GM18867 (cell line): ENCODE results near the gene LRCH1.

ENCODE experiments used
- ATAC-seq: cut with Tn5 transposase; IDR thresholded peaks from one replicate; pipeline ENCODE4 v1.9.1; 2021; ENCODE audit warnings: mild to moderate bottlenecking, moderate library complexity; ENCODE audit not compliant: unreplicated experiment

Gene LRCH1

GRCh38 chr13:46659413-46660065, 106.6 kb downstream of the LRCH1 start:
- ATAC-seq, result no peak

- ATAC-seq, result no peak
Measured at GRCh38 chr13:46660416-46660815, 107.4 kb downstream of the LRCH1 start.

- no peak for ATAC-seq
Measured at GRCh38 chr13:46660857-46661256, 107.9 kb downstream of the LRCH1 start.

DNA sequence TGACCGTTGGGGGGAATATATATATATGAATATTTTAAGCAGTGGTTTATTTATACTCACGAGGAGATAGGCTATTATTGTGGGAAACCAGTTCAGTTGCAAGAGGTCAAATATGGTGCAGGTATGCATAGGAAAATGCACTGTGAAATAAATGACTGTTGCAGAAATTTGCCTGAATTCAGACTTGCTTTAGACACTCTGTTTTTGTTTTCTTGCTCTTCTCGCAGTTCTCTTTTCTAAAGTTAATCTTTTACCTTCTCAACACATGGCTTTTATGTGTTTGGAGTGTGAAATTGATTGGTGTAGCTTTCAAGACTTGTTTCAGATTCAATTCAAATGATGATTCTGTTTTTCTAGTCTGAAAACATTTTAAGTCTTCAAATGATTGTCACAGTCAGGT, 109.7 kb downstream of the LRCH1 start:
- ATAC-seq, result peak; percentile 68

DNA sequence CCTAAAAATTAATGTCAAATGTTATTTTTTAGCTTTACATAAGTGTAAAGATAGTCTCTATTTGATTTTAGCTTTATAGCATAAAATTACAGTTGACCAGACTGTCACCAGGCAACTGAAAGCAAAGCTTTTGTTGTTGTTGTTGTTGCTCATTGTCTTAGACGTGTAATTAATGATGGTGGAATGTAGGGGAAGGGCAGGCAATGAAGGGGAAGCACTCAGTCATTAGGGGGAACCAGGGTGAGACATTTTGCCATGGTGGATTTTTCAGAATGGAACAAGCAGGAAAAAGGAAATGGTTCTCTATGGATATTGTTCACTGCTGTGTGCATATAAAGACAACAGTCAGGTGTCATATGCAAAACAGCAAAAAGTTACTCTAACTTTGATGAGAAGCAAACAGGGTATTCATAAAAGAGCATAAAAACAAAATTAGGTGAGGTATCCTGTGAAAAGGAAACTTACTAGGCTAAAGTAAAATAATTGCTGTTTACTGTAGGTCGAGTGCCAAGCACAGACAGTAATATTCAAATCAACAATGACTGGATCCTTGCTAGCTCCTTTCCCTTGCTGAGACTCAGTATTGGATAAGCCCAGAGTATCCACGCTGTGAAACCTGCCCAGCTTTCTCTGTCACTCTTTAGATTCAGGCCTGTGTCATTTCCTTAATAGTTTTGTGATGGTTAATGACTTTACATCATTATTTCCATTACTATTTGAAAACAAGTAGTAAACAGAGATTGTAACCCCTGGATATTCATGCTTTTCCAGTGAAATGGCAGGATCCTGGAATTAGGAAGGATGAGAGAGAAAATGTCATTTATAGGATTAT, 110.5 kb downstream of the LRCH1 start:
- ATAC-seq, result no peak

GRCh38 chr13:46664195-46664594, 111.2 kb downstream of the LRCH1 start:
- ATAC-seq, result no peak

GRCh38 chr13:46665248-46665632, 112.3 kb downstream of the LRCH1 start:
- ATAC-seq, result no peak

- ATAC-seq, result no peak
Measured at GRCh38 chr13:46665633-46666482, 112.9 kb downstream of the LRCH1 start.

DNA sequence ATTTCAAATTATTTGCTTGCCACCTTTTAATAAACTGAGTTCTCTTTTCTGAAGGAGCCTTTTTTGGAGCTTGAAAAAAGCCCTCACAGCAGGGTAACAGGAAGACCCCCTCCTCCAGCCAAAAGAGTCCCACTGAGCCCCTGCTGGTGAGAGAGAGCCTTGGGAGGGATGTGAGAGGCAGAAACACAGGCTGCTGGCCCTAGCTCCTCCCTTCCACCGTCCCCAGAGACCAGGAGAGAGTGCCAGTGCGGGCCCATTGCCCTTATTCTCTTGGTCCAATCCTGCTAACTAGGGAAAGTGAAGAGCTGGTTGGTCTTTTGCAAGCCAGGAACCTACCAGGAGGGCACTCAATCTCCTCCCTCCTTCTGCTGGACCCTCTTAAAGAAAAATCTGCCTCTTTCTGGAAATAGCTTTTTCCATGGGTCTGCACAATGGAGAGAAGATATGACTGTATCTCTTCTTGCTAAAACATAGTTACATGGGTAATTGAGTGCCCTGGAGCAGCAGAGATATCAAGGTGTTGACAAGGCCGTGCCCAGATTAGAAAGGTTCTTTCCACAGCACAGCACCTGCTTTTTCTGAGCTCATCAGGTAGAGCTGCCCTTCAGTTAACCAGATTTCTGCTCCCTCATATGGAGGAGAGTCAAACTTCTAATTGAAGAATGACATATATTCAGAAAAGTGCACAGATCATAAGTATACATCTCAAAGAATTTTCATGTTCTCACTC, 113.9 kb downstream of the LRCH1 start:
- ATAC-seq, result no peak

DNA sequence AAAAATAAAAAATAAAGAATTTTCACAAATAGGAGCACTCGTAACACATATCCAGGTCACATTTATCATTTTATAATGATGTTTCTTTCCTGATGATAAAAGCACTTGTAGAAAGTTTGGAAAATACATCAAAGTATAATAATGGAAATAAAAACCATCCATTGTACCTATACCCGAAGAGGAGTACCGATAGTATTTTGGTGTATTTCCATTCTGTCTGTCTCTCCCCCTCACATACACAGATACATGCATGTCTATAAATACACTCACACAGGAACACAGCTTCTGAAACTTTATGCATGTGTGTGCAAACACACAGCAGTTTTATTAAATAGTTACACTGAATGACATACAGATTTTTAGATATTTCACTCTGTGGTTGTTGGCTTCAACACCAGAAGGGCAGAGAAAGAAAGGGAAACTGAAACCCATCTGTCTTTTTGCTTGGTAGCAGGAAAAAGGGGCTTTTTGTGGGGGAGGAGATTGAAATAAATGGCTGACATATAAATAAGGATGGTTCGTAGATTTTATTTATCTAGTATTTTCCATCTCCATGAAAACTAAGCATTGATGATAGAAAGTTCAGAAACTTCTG, 114.8 kb downstream of the LRCH1 start:
- ATAC-seq, result peak; percentile 67

DNA sequence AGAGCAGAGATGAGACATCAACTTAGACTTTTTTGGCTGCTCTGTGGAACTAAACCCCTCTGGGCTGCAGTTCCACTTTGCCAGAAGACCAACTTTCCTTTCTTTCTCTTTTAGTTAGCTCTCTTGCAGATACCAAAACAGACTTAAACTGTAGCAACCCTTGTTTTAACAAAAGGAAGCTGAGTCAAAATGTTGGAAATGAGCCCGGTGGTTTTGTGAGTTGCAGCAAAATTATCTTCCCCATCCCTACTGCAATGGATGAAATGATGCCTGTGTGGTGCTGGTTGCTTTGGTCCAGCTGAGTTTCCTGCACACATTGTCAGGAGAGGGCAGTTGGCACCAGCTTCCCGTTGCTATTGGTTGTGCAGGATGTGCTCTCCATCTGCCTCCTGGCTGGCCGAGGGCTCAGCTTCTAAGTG, 115.3 kb downstream of the LRCH1 start:
- ATAC-seq, result peak; percentile 14

DNA sequence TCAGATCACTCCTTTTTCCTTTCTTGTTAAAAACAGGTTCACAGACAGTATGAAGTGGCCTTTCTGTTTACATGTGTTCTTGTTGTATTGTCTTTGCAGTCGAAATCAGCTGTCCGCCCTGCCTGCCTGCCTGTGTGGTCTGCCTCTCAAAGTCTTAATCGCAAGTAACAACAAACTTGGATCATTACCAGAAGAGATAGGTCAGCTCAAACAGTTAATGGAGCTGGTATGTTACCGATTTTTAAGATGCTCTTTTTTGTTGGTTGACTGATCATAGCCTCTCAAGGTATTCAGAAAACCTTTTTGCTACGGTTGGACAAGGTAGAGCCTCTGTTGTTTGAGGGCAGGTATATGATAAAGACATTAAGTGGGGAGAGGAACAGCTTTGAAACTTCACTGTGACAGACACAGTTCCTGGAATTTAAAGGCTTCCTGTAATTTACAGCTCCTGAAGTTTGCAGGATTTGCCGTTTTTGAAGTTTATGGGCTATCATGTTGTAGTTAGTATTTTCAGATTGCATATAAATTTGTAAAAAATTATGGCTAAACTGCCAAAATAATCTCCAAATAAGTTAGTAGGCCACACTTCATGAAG, 116.1 kb downstream of the LRCH1 start:
- no peak for ATAC-seq

- ATAC-seq, result no peak
Measured at GRCh38 chr13:46672338-46673090, 119.5 kb downstream of the LRCH1 start.

- ATAC-seq, result no peak
Measured at GRCh38 chr13:46675016-46675415, 122.0 kb downstream of the LRCH1 start.

DNA sequence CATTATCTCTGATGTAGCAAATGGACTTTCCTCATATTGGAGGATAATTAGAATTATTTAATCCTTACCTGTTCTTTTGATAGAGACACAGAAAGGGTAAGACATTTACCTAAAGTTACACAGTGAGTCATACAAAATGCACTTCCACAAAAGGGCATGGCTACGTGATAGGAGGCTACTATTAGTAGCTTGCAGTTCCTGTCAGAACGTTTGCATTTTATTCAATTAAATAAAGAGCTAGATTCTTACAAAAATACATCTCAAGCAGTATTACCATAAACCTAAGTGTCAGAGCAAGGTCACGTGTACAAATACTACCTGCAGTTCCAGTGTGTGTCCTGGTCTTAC, 123.4 kb downstream of the LRCH1 start:
- ATAC-seq, result no peak

GRCh38 chr13:46679369-46680120, 126.6 kb downstream of the LRCH1 start:
- ATAC-seq, result peak; percentile 90

DNA sequence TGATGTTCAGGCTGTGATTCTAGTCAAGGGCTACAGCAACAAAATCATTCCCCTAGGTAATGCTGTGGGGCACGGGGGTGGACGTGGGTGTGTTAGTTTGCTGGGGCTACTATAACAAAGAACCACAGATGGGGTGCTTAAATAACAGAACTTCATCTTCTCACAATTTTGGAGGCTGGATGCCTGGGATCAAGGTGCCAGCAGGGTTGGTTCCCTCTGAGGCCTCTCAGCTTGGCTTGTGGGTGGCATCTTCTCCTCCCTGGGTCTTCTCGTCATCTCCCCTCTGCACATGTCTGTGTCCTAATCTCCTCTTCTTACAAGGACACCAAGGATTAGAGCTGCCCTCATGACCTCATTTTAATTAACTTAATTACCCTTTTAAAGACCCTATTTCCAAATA, 129.0 kb downstream of the LRCH1 start:
- no peak for ATAC-seq

GRCh38 chr13:46682707-46683106, 129.7 kb downstream of the LRCH1 start:
- no peak for ATAC-seq
